Sigmoid colon (tissue), 4 donors: ENCODE measurements around the gene USP32.

Experiments
- EP300 ChIP-seq, 4 donors: sonication (generic); formaldehyde crosslinking; IDR thresholded peaks; one replicate each; pipeline ENCODE4 v1.6.1; 2017; ENCODE audit warnings: antibody characterized with exemption in 4 of 4
- TF ChIP-seq, protein P1 (sequence below), 4 experiments: fragments of 450-650 bp in 3 of 4; fragments of 200-600 bp in 1 of 4; IDR thresholded peaks; one replicate each; pipeline ENCODE4 v1.5.1; 2016 to 2019; ENCODE audit warnings: antibody characterized with exemption in 4 of 4, mild to moderate bottlenecking in 3 of 4, moderate library complexity in 2 of 4

DNA sequence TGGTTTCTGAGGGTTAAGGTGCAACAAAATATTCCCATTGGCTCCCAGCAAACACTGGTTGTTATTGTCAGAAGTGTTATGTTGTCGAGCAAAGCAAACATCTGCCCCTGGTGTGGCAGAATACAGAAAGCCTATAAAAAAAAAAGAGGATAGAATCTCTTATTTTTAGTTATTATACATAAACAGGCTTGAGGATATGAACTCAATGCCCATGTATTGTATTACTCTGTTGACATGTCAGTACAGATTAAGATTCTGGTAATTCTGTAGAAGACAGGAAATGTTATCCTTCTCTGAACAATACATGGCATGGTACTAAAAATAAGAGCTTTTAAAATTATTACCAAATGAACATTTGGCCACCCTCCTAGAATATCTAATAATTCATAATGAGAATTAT is 168.5 kb downstream of the USP32 start:
- no peak for TF ChIP-seq EP300 (IDR thresholded peaks at IDR 0.05)
- TF ChIP-seq, protein P1, sequence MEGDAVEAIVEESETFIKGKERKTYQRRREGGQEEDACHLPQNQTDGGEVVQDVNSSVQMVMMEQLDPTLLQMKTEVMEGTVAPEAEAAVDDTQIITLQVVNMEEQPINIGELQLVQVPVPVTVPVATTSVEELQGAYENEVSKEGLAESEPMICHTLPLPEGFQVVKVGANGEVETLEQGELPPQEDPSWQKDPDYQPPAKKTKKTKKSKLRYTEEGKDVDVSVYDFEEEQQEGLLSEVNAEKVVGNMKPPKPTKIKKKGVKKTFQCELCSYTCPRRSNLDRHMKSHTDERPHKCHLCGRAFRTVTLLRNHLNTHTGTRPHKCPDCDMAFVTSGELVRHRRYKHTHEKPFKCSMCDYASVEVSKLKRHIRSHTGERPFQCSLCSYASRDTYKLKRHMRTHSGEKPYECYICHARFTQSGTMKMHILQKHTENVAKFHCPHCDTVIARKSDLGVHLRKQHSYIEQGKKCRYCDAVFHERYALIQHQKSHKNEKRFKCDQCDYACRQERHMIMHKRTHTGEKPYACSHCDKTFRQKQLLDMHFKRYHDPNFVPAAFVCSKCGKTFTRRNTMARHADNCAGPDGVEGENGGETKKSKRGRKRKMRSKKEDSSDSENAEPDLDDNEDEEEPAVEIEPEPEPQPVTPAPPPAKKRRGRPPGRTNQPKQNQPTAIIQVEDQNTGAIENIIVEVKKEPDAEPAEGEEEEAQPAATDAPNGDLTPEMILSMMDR (IDR thresholded peaks at IDR 0.05): no peak
